Measurements from ENCODE around the gene MCM5.

Gene MCM5

GRCh38 chr22:35398591-35398973 is 1.4 kb upstream of the MCM5 start:
- no peak for DNase-seq (ENCODE audit: low spot score)
- Histone ChIP-seq H4K91ac (ENCODE audit: low read depth, low read length, poor library complexity) (no peak overlapping the region), H3K9ac (ENCODE audit: low read depth, low read length, poor library complexity) (no peak overlapping the region), H4K8ac (ENCODE audit: low read depth, low read length) (no peak overlapping the region), H2AK5ac (ENCODE audit: low read depth, low read length) (peak overlapping the region; percentile 14), H2BK120ac (ENCODE audit: low read depth, low read length) (no peak overlapping the region), H2BK12ac (ENCODE audit: low read length) (no peak overlapping the region), H3K23ac (ENCODE audit: low read depth, low read length, poor library complexity) (no peak overlapping the region), H2BK15ac (ENCODE audit: low read length) (peak overlapping the region; percentile 81), H3K18ac (ENCODE audit: low read length) (no peak overlapping the region), H3K36me3 (replicated peaks in 1 of 2; ENCODE audit: control insufficient read depth in 2 of 2, insufficient read depth in 2 of 2, low read length in 2 of 2) (peaks cover 15 to 28% of the 10 kb centered on the region in 2 donors), H3K79me1 (ENCODE audit: low read depth, low read length) (peaks cover 4% of the 10 kb centered on the region), H3K14ac (ENCODE audit: low read length) (no peak overlapping the region), H2BK5ac (ENCODE audit: low read length) (no peak overlapping the region), H3K4me3 (ENCODE audit: low read length in 2 of 2) (no peak overlapping the region), H3K27me3 (ENCODE audit: control insufficient read depth in 3 of 3, insufficient read depth in 3 of 3, low read depth in 1 of 3, low read length in 3 of 3) (no peaks in the 10 kb centered on the region), H3K4ac (ENCODE audit: low read length) (no peak overlapping the region), H3K9me3 (replicated peaks in 1 of 2; ENCODE audit: control insufficient read depth in 2 of 2, insufficient read depth in 1 of 2, low read depth in 1 of 2, low read length in 2 of 2) (no peaks in the 10 kb centered on the region), H2AFZ (ENCODE audit: low read length) (no peak overlapping the region), H3K4me2 (ENCODE audit: insufficient read depth, low read length, poor library complexity, severe bottlenecking) (no peak overlapping the region), H3K4me1 (ENCODE audit: control insufficient read depth in 2 of 2, insufficient read depth in 1 of 2, low read depth in 1 of 2, low read length in 2 of 2) (peaks cover 15 to 17% of the 10 kb centered on the region in 2 donors), H3K27ac (replicated peaks; ENCODE audit: low read length) (no peak overlapping the region)
- WGBS, 2 donors (ENCODE audit: extremely low coverage in 2 of 2, insufficient read length in 2 of 2, insufficient replicate concordance in 1 of 2) = no CpG with 5 or more reads among the region's 4 CpGs

GRCh38 chr22:35399114-35399677 is 744 bp upstream of the MCM5 start:
- no peak overlapping the region for H3K9ac ChIP-seq (ENCODE audit: low read depth, low read length, poor library complexity)
- whole genome bisulfite sequencing, 2 donors (ENCODE audit: extremely low coverage in 2 of 2, insufficient read length in 2 of 2, insufficient replicate concordance in 1 of 2) = no CpG with 5 or more reads among the region's 24 CpGs

DNA sequence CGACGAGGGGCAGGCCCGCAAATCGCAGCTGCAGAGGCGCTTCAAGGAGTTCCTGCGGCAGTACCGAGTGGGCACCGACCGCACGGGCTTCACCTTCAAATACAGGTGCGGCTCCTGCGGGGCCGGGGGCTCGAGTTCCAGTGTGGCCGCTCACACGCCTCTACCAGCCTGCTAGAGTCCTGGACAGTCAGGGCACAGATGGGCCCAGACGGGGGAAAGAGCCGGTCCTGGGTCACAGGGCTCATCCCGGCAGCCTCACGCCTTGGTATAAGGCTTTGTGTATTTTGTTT is 506 bp downstream of the MCM5 start:
- no CpG with 5 or more reads among the region's 20 CpGs for WGBS, 2 donors (ENCODE audit: extremely low coverage in 2 of 2, insufficient read length in 2 of 2, insufficient replicate concordance in 1 of 2)
- Histone ChIP-seq H3K27ac (replicated peaks; ENCODE audit: low read length) (no peak overlapping the region), H3K14ac (ENCODE audit: low read length) (peak overlapping the region; percentile 47)

More at GRCh38 chr22:35399114-35399677, 744 bp upstream of the MCM5 start:
- H3K4me2 ChIP-seq (ENCODE audit: insufficient read depth, low read length, poor library complexity, severe bottlenecking) = peak overlapping the region; percentile 37
- no peak overlapping the region for H3K4ac ChIP-seq (ENCODE audit: low read length)
- peak overlapping the region; percentile 49 for H3K27ac ChIP-seq (replicated peaks; ENCODE audit: low read length)
- peak overlapping the region; percentile 79 for H2BK5ac ChIP-seq (ENCODE audit: low read length)
- no peaks in the 10 kb centered on the region for H3K27me3 ChIP-seq (ENCODE audit: control insufficient read depth in 3 of 3, insufficient read depth in 3 of 3, low read depth in 1 of 3, low read length in 3 of 3)
- H2AK5ac ChIP-seq (ENCODE audit: low read depth, low read length) = peak overlapping the region; percentile 92
- no peak overlapping the region for H2BK12ac ChIP-seq (ENCODE audit: low read length)
- H3K4me3 ChIP-seq (ENCODE audit: low read length in 2 of 2) = peak overlapping the region; percentile 72 to 99
- no peak for DNase-seq (ENCODE audit: low spot score)
- no peak overlapping the region for H3K23ac ChIP-seq (ENCODE audit: low read depth, low read length, poor library complexity)
- H3K9me3 ChIP-seq (replicated peaks in 1 of 2; ENCODE audit: control insufficient read depth in 2 of 2, insufficient read depth in 1 of 2, low read depth in 1 of 2, low read length in 2 of 2) = no peaks in the 10 kb centered on the region
- H3K18ac ChIP-seq (ENCODE audit: low read length) = peak overlapping the region; percentile 96
- peak overlapping the region; percentile 83 for H2AFZ ChIP-seq (ENCODE audit: low read length)
- H3K79me1 ChIP-seq (ENCODE audit: low read depth, low read length) = peaks cover 4% of the 10 kb centered on the region
- peaks cover 15 to 17% of the 10 kb centered on the region in 2 donors for H3K4me1 ChIP-seq (ENCODE audit: control insufficient read depth in 2 of 2, insufficient read depth in 1 of 2, low read depth in 1 of 2, low read length in 2 of 2)
- H3K36me3 ChIP-seq (replicated peaks in 1 of 2; ENCODE audit: control insufficient read depth in 2 of 2, insufficient read depth in 2 of 2, low read length in 2 of 2) = peaks cover 17 to 34% of the 10 kb centered on the region in 2 donors
- H3K14ac ChIP-seq (ENCODE audit: low read length) = no peak overlapping the region
- peak overlapping the region; percentile 32 for H2BK120ac ChIP-seq (ENCODE audit: low read depth, low read length)
- H2BK15ac ChIP-seq (ENCODE audit: low read length) = peak overlapping the region; percentile 81
- peak overlapping the region; percentile 84 for H4K8ac ChIP-seq (ENCODE audit: low read depth, low read length)
- H4K91ac ChIP-seq (ENCODE audit: low read depth, low read length, poor library complexity) = no peak overlapping the region

GRCh38 chr22:35401863-35402262 is 1.9 kb downstream of the MCM5 start:
- Histone ChIP-seq H3K9me3 (replicated peaks in 1 of 2; ENCODE audit: control insufficient read depth in 2 of 2, insufficient read depth in 1 of 2, low read depth in 1 of 2, low read length in 2 of 2) (no peaks in the 10 kb centered on the region), H2AK5ac (ENCODE audit: low read depth, low read length) (no peak overlapping the region), H3K36me3 (replicated peaks in 1 of 2; ENCODE audit: control insufficient read depth in 2 of 2, insufficient read depth in 2 of 2, low read length in 2 of 2) (peaks cover 30 to 60% of the 10 kb centered on the region in 2 donors), H3K4me2 (ENCODE audit: insufficient read depth, low read length, poor library complexity, severe bottlenecking) (no peak overlapping the region), H2BK120ac (ENCODE audit: low read depth, low read length) (no peak overlapping the region), H3K27me3 (ENCODE audit: control insufficient read depth in 3 of 3, insufficient read depth in 3 of 3, low read depth in 1 of 3, low read length in 3 of 3) (no peaks in the 10 kb centered on the region), H2BK5ac (ENCODE audit: low read length) (no peak overlapping the region), H3K27ac (replicated peaks; ENCODE audit: low read length) (no peak overlapping the region), H4K91ac (ENCODE audit: low read depth, low read length, poor library complexity) (no peak overlapping the region), H3K23ac (ENCODE audit: low read depth, low read length, poor library complexity) (no peak overlapping the region), H2BK15ac (ENCODE audit: low read length) (no peak overlapping the region), H4K8ac (ENCODE audit: low read depth, low read length) (no peak overlapping the region), H3K4me1 (ENCODE audit: control insufficient read depth in 2 of 2, insufficient read depth in 1 of 2, low read depth in 1 of 2, low read length in 2 of 2) (peaks cover 15 to 16% of the 10 kb centered on the region in 2 donors), H3K14ac (ENCODE audit: low read length) (no peak overlapping the region), H3K4ac (ENCODE audit: low read length) (no peak overlapping the region), H3K79me1 (ENCODE audit: low read depth, low read length) (peaks cover 4% of the 10 kb centered on the region), H3K4me3 (ENCODE audit: low read length in 2 of 2) (peak overlapping the region in 1 of 2 donors; percentile 99), H3K18ac (ENCODE audit: low read length) (no peak overlapping the region), H3K9ac (ENCODE audit: low read depth, low read length, poor library complexity) (peak overlapping the region; percentile 80), H2AFZ (ENCODE audit: low read length) (no peak overlapping the region), H2BK12ac (ENCODE audit: low read length) (no peak overlapping the region)
- no peak for DNase-seq (ENCODE audit: low spot score)
- no CpG with 5 or more reads among the region's 6 CpGs for WGBS, 2 donors (ENCODE audit: extremely low coverage in 2 of 2, insufficient read length in 2 of 2, insufficient replicate concordance in 1 of 2)

More for the DNA sequence above, 506 bp downstream of the MCM5 start:
- H3K27me3 ChIP-seq (ENCODE audit: control insufficient read depth in 3 of 3, insufficient read depth in 3 of 3, low read depth in 1 of 3, low read length in 3 of 3) = no peaks in the 10 kb centered on the region
- peaks cover 15 to 17% of the 10 kb centered on the region in 2 donors for H3K4me1 ChIP-seq (ENCODE audit: control insufficient read depth in 2 of 2, insufficient read depth in 1 of 2, low read depth in 1 of 2, low read length in 2 of 2)
- H2AK5ac ChIP-seq (ENCODE audit: low read depth, low read length) = peak overlapping the region; percentile 68
- peak overlapping the region; percentile 98 to 99 for H3K4me3 ChIP-seq (ENCODE audit: low read length in 2 of 2)
- peak overlapping the region; percentile 89 for H3K4ac ChIP-seq (ENCODE audit: low read length)
- H3K9me3 ChIP-seq (replicated peaks in 1 of 2; ENCODE audit: control insufficient read depth in 2 of 2, insufficient read depth in 1 of 2, low read depth in 1 of 2, low read length in 2 of 2) = no peaks in the 10 kb centered on the region
- H3K4me2 ChIP-seq (ENCODE audit: insufficient read depth, low read length, poor library complexity, severe bottlenecking) = peak overlapping the region; percentile 74
- H2BK5ac ChIP-seq (ENCODE audit: low read length) = peak overlapping the region; percentile 49
- H3K23ac ChIP-seq (ENCODE audit: low read depth, low read length, poor library complexity) = peak overlapping the region; percentile 85
- H2AFZ ChIP-seq (ENCODE audit: low read length) = peak overlapping the region; percentile 84
- DNase-seq (ENCODE audit: low spot score) = no peak
- no peak overlapping the region for H2BK15ac ChIP-seq (ENCODE audit: low read length)
- peaks cover 21 to 46% of the 10 kb centered on the region in 2 donors for H3K36me3 ChIP-seq (replicated peaks in 1 of 2; ENCODE audit: control insufficient read depth in 2 of 2, insufficient read depth in 2 of 2, low read length in 2 of 2)
- H3K18ac ChIP-seq (ENCODE audit: low read length) = peak overlapping the region; percentile 94
- H2BK120ac ChIP-seq (ENCODE audit: low read depth, low read length) = no peak overlapping the region
- peak overlapping the region; percentile 95 for H3K9ac ChIP-seq (ENCODE audit: low read depth, low read length, poor library complexity)
- no peak overlapping the region for H4K8ac ChIP-seq (ENCODE audit: low read depth, low read length)
- H3K79me1 ChIP-seq (ENCODE audit: low read depth, low read length) = peaks cover 4% of the 10 kb centered on the region
- H4K91ac ChIP-seq (ENCODE audit: low read depth, low read length, poor library complexity) = peak overlapping the region; percentile 53
- no peak overlapping the region for H2BK12ac ChIP-seq (ENCODE audit: low read length)
